LNCaP clone FGC (cell line): ENCODE measurements around the gene SLC36A4.

Experiments
- DNase-seq: peaks from one replicate; pipeline ENCODE4 v3.0.0-alpha.2; 2011; ENCODE audit warnings: low read depth
- H3K4me3 ChIP-seq: 2 replicates; pipeline ENCODE4 v1.5.1; 2011; ENCODE audit warnings: mild to moderate bottlenecking, low read depth, low read length, control low read depth
- CTCF ChIP-seq: IDR thresholded peaks from 2 replicates; pipeline ENCODE4 v1.5.1; 2012; ENCODE audit warnings: mild to moderate bottlenecking; ENCODE audit not compliant: control insufficient read depth, insufficient read depth; ENCODE audit errors: extremely low read depth

SLC36A4 gene

GRCh38 chr11:93155738-93156137 lies 42.1 kb downstream of the SLC36A4 start:
- no peak for TF ChIP-seq CTCF
- no peak overlapping the region for H3K4me3 ChIP-seq
- no peak for DNase-seq

GRCh38 chr11:93145390-93145915 lies 52.3 kb downstream of the SLC36A4 start:
- no peak for TF ChIP-seq CTCF
- no peak for DNase-seq
- H3K4me3 ChIP-seq = no peak overlapping the region

- no peak overlapping the region for H3K4me3 ChIP-seq
- DNase-seq = no peak
- TF ChIP-seq CTCF = no peak
Measured at GRCh38 chr11:93143800-93144199, 54.0 kb downstream of the SLC36A4 start.

- H3K4me3 ChIP-seq = no peak overlapping the region
- DNase-seq = no peak
- no peak for TF ChIP-seq CTCF
Measured at GRCh38 chr11:93143186-93143585, 54.6 kb downstream of the SLC36A4 start.

GRCh38 chr11:93133488-93134109 lies 64.2 kb downstream of the SLC36A4 start:
- TF ChIP-seq CTCF = no peak
- no peak for DNase-seq
- no peak overlapping the region for H3K4me3 ChIP-seq

GRCh38 chr11:93132836-93133235 lies 65.0 kb downstream of the SLC36A4 start:
- no peak for TF ChIP-seq CTCF
- no peak for DNase-seq
- H3K4me3 ChIP-seq = no peak overlapping the region

GRCh38 chr11:93131709-93132108 lies 66.1 kb downstream of the SLC36A4 start:
- peak; percentile 50; the same call in 1 of the 2 replicates for TF ChIP-seq CTCF
- no peak overlapping the region for H3K4me3 ChIP-seq
- DNase-seq = no peak
